Cardiac muscle cell (in vitro differentiated cells and primary cell): ENCODE measurements around the gene AOPEP. TPM values are rescaled to one million over a fixed set of nuclear protein-coding genes. Genes with fewer than 3 reads are reported as not detected.
A peak's percentile ranks its signal among the peaks of the same experiment; 100 is the strongest.

Experiments
- DNase-seq, 2 donors: peaks; one replicate each; pipeline versions ENCODE4 v3.0.0 to v3.0.0-alpha.2; 2010 to 2017; ENCODE audit warnings: low read depth in 1 of 2, low spot score in 1 of 2
- H3K27ac ChIP-seq: fragments of 200-600 bp; sonication (generic); 2 replicates; pipeline ENCODE4 v1.5.1; 2016
- H3K27me3 ChIP-seq: fragments of 200-600 bp; sonication (generic); 2 replicates; pipeline ENCODE4 v1.6.0; 2016; ENCODE audit warnings: control low read depth
- H3K36me3 ChIP-seq: fragments of 200-600 bp; sonication (generic); 2 replicates; pipeline ENCODE4 v1.5.1; 2016; ENCODE audit warnings: control low read depth
- H3K4me1 ChIP-seq: fragments of 200-600 bp; sonication (generic); 2 replicates; pipeline ENCODE4 v1.8.1; 2017; ENCODE audit warnings: low read depth, mild to moderate bottlenecking, mixed run types
- H3K4me3 ChIP-seq: fragments of 200-600 bp; sonication (generic); 2 replicates; pipeline ENCODE4 v1.5.1; 2016; ENCODE audit warnings: mild to moderate bottlenecking
- H3K9me3 ChIP-seq: fragments of 200-600 bp; sonication (generic); 2 replicates; pipeline ENCODE4 v1.5.1; 2017; ENCODE audit warnings: low read depth, mild to moderate bottlenecking, control low read depth
- polyA plus RNA-seq: library from polyadenylated mRNA; unstranded; fragments of >200 nt; fragmentation: Nextera tagmentation; extraction: Ambion mirVana; gene quantifications from 2 replicates; pipeline ENCODE4 v1.2.1, GENCODE V29; 2016
- total RNA-seq: library from RNA; depleted of rRNA; stranded (reverse); fragments of >200 nt; gene quantifications from 2 replicates; pipeline ENCODE4 v1.2.3, GENCODE V29; 2016
- TF ChIP-seq, protein P1 (sequence below): IDR thresholded peaks from 2 replicates; pipeline ENCODE4 v1.5.1; 2012; ENCODE audit warnings: low read depth, mild to moderate bottlenecking, low read length

Gene AOPEP
- total and polyA plus RNA-seq, 2 experiments from 2014 or later, result 46.8 to 88.7 TPM

DNA sequence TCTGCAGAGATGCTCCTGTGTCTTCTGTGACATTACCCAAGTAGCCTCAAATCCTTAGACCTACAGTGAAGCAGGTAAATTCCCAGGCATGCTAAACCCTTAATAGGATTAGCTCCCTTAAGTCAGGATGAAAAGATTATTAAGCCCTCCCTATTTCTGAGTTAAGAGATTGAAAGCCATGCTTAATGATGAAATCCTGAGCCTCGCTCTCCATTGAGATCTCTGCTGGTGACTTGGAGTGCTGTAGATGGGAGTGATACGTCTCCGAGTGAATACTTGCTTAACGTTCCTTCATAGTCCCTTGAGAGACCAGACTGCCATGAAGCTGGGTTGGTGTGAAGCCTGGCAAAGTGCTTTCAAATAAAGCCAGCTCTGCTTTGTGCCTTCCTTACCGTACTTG, 34.2 kb downstream of the AOPEP start:
- Histone ChIP-seq H3K4me3 (no peak overlapping the region), H3K9me3 (no peaks in the 10 kb centered on the region), H3K27ac (peak overlapping the region; percentile 66), H3K4me1 (peaks cover 32% of the 10 kb centered on the region), H3K27me3 (no peaks in the 10 kb centered on the region), H3K36me3 (no peaks in the 10 kb centered on the region)
- TF ChIP-seq, protein P1, sequence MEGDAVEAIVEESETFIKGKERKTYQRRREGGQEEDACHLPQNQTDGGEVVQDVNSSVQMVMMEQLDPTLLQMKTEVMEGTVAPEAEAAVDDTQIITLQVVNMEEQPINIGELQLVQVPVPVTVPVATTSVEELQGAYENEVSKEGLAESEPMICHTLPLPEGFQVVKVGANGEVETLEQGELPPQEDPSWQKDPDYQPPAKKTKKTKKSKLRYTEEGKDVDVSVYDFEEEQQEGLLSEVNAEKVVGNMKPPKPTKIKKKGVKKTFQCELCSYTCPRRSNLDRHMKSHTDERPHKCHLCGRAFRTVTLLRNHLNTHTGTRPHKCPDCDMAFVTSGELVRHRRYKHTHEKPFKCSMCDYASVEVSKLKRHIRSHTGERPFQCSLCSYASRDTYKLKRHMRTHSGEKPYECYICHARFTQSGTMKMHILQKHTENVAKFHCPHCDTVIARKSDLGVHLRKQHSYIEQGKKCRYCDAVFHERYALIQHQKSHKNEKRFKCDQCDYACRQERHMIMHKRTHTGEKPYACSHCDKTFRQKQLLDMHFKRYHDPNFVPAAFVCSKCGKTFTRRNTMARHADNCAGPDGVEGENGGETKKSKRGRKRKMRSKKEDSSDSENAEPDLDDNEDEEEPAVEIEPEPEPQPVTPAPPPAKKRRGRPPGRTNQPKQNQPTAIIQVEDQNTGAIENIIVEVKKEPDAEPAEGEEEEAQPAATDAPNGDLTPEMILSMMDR, result no peak
- DNase-seq, result no peak

DNA sequence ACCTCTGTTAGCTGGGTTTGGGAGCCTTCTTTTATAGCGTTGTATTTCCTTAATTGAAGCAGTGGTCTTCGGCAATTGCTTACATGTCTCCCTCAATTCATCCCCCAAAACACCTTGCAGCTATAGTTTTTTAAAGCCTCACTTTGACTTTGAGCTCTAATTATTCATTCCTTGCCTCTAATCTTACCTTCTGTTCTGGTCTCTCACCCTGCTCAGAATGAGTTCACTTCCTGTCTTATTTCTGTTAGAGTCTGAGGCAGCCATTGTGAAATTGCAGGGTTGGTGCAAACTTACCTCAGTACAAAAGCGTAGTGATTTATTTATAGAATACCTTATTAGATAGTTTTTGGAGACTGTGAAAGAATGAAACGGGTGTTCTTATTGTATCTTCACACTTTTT, 35.0 kb downstream of the AOPEP start:
- H3K4me1 ChIP-seq, result peaks cover 32% of the 10 kb centered on the region
- H3K27ac ChIP-seq, result peak overlapping the region; percentile 66
- no peaks in the 10 kb centered on the region for H3K27me3 ChIP-seq
- peak in 1 of 2 donors; percentile 51 for DNase-seq
- H3K4me3 ChIP-seq, result no peak overlapping the region
- no peaks in the 10 kb centered on the region for H3K9me3 ChIP-seq
- TF ChIP-seq, protein P1, result no peak
- H3K36me3 ChIP-seq, result no peaks in the 10 kb centered on the region

DNA sequence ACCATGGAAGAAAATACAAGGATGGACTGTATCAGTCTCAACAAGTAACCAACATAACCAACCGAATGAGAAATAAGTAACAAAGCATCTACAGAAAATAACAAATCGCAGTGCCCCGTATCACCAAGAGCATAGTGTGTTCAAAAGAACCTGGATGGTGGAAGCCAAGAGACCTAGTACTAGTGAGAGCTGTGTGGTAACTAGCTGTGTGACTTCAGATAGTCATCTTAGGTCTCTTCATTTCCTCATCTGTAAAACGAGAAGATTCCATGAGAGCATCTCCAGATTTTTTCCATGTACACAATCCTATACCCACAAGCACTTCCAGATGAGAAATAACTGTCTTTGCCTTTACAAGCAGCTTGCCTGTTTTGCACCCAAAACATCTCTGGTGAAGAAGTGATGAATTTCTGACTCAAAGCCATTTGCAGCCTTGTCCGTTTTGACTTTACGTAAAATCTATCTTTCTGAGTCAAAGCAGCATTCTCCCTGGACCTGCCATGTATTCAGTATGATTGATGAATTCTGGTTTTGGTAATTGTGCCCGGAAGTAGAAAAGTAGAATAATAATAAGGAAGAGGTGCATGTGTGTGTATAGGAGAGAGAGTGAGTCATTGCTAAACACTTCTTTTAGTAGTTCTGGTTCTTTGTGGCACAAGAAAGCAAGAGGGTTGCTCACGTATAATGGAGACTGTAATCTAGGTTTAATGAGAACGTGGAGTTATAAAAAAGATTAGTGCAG, 41.0 kb downstream of the AOPEP start:
- DNase-seq, result no peak
- Histone ChIP-seq H3K4me1 (no peaks in the 10 kb centered on the region), H3K4me3 (no peak overlapping the region), H3K9me3 (no peaks in the 10 kb centered on the region), H3K27ac (no peak overlapping the region), H3K36me3 (no peaks in the 10 kb centered on the region), H3K27me3 (no peaks in the 10 kb centered on the region)
- TF ChIP-seq, protein P1, result no peak

DNA sequence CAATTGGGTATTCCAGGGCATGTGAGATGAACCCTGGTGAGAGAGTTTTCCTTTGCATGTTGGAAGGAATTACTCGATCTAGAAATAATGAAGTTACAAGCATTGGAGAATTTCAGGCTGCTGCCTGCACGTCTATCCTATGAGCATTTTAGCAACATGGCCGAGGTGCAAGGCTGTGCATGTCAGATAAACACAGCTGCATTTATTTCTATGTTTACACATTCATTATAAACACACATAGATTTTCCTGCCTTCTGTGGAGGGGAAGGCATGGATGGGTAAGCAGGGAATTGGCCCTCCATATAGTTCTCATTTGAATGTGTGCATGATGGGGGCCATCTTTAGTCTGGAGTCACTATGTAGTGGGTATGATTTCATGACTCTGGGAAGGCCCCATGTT, 42.3 kb downstream of the AOPEP start:
- TF ChIP-seq, protein P1, result no peak
- no peaks in the 10 kb centered on the region for H3K9me3 ChIP-seq
- H3K27me3 ChIP-seq, result no peaks in the 10 kb centered on the region
- no peak overlapping the region for H3K4me3 ChIP-seq
- DNase-seq, result no peak
- H3K27ac ChIP-seq, result no peak overlapping the region
- no peaks in the 10 kb centered on the region for H3K36me3 ChIP-seq
- no peaks in the 10 kb centered on the region for H3K4me1 ChIP-seq

DNA sequence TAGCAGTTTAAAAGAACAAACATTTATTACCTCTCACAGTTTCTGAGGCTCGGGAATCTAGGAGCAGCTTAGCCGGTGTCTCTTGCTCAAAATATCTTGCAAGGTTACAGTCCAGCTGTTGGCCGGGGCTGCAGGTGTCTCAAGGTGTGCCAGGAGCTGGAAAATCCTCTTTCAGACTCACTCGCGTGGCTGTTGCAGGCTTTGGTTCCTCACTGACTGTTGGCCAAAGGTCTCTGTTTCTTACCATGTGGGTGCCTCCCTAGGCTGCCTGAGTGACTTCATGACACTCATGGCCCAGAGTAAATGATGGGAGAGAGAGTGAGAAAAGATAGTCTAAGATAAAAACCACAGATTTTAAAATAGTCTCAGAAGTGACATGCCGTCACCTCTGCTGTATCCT, 43.8 kb downstream of the AOPEP start:
- no peaks in the 10 kb centered on the region for H3K4me1 ChIP-seq
- no peaks in the 10 kb centered on the region for H3K9me3 ChIP-seq
- DNase-seq, result no peak
- TF ChIP-seq, protein P1, result no peak
- H3K27ac ChIP-seq, result no peak overlapping the region
- no peak overlapping the region for H3K4me3 ChIP-seq
- no peaks in the 10 kb centered on the region for H3K27me3 ChIP-seq
- H3K36me3 ChIP-seq, result no peaks in the 10 kb centered on the region
